Thoracic aorta (tissue), 2 donors: ENCODE results near the gene MTMR11. TPM values are rescaled to one million over a fixed set of nuclear protein-coding genes. Genes with fewer than 3 reads are reported as not detected.
A peak's percentile ranks its signal among the peaks of the same experiment; 100 is the strongest.

Experiments
- ATAC-seq: fragments of 150-250 bp; one replicate; pipeline ENCODE4 v1.8.0; 2017; ENCODE audit warnings: low read depth; ENCODE audit not compliant: insufficient number of reproducible peaks, low FRiP score
- DNase-seq: peaks from one replicate; pipeline ENCODE4 v3.0.0-alpha.2; 2020; ENCODE audit warnings: low spot score
- H3K27ac ChIP-seq, 2 donors: fragments of 200-600 bp; sonication (generic); 1 replicate in 1 of 2; 2 replicates in 1 of 2; pipeline ENCODE4 v1.5.1; 2016; ENCODE audit warnings: mild to moderate bottlenecking in 2 of 2, moderate library complexity in 2 of 2
- H3K27me3 ChIP-seq: fragments of 200-600 bp; sonication (generic); replicated peaks from 2 replicates; pipeline ENCODE4 v1.6.0; 2016; ENCODE audit warnings: mild to moderate bottlenecking; ENCODE audit not compliant: insufficient read depth
- H3K36me3 ChIP-seq: fragments of 200-600 bp; sonication (generic); one replicate; pipeline ENCODE4 v1.5.1; 2016
- H3K4me1 ChIP-seq, 2 donors: fragments of 200-600 bp; sonication (generic); 1 replicate in 1 of 2; 2 replicates in 1 of 2; pipeline versions ENCODE4 v1.5.1 to v1.6.0; 2016; ENCODE audit warnings: low read depth in 2 of 2, mild to moderate bottlenecking in 1 of 2; ENCODE audit not compliant: control insufficient read depth in 1 of 2
- H3K4me3 ChIP-seq: fragments of 200-600 bp; sonication (generic); 2 replicates; pipeline ENCODE4 v1.5.1; 2016; ENCODE audit warnings: mild to moderate bottlenecking
- H3K9me3 ChIP-seq: fragments of 200-600 bp; sonication (generic); 2 replicates; pipeline ENCODE4 v1.5.1; 2016
- total RNA-seq, 2 donors: library from RNA; depleted of rRNA; stranded (reverse); fragments of >200 nt; gene quantifications; one replicate each; pipeline versions ENCODE4 v1.1.0 to v1.2.3, GENCODE V29; 2016
- TF ChIP-seq, protein P1 (sequence below): fragments of 200-600 bp; sonication (generic); IDR thresholded peaks from one replicate; pipeline ENCODE4 v1.5.1; 2019; ENCODE audit warnings: antibody characterized with exemption

The MTMR11 gene
- total RNA-seq, 2 donors from 2014 or later = 50.8 to 53.7 TPM

DNA sequence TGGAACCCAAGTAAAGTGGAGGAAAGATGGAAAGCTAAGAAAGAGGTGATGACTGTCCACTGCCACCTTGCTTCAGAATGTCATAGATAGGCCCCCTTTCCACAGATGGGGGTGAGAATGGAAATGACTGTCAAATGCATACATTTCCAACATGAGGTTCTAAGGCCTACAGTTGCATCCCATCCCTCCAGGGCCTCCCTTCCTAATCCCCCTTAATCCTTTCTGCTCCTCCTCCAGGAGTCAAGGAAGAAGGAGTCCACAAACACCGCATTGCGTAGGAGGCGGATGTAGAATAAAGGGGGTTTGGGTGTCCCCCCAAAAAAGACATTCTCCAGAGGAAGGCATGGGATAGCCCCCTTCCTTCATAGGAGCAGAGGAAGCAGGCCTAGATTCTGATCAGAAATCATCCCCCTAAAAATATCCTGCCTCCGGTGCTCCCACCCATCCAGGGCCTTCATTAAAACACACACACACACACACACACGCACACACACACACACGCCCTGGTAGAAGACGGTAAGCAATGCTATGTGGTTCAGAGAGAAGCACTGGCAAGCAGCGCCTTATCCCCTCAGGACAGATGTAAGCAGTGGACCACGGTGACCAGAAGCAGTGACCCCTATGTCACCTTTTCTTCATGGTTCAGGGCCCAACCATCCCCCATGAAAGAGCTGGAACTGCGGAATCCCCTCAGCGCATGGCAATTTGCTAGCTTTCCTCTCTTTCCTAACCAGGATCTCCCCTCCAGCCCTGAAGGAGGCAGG lies 21.1 kb downstream of the MTMR11 start:
- no peak for DNase-seq
- no peak for ATAC-seq
- Histone ChIP-seq H3K4me1 (peaks cover 7 to 27% of the 10 kb centered on the region in 2 donors), H3K9me3 (no peaks in the 10 kb centered on the region), H3K36me3 (peaks cover 13% of the 10 kb centered on the region), H3K27ac (peak overlapping the region; percentile 63 to 77), H3K27me3 (no peaks in the 10 kb centered on the region), H3K4me3 (peak overlapping the region; percentile 93)
- TF ChIP-seq, protein P1, sequence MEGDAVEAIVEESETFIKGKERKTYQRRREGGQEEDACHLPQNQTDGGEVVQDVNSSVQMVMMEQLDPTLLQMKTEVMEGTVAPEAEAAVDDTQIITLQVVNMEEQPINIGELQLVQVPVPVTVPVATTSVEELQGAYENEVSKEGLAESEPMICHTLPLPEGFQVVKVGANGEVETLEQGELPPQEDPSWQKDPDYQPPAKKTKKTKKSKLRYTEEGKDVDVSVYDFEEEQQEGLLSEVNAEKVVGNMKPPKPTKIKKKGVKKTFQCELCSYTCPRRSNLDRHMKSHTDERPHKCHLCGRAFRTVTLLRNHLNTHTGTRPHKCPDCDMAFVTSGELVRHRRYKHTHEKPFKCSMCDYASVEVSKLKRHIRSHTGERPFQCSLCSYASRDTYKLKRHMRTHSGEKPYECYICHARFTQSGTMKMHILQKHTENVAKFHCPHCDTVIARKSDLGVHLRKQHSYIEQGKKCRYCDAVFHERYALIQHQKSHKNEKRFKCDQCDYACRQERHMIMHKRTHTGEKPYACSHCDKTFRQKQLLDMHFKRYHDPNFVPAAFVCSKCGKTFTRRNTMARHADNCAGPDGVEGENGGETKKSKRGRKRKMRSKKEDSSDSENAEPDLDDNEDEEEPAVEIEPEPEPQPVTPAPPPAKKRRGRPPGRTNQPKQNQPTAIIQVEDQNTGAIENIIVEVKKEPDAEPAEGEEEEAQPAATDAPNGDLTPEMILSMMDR = no peak

GRCh38 chr1:149914545-149914944 lies 22.1 kb downstream of the MTMR11 start:
- H3K9me3 ChIP-seq = no peaks in the 10 kb centered on the region
- ATAC-seq (no peak), DNase-seq (no peak)
- no peak overlapping the region for H3K27ac ChIP-seq
- TF ChIP-seq, protein P1 = no peak
- no peaks in the 10 kb centered on the region for H3K27me3 ChIP-seq
- H3K4me1 ChIP-seq = peaks cover 7 to 27% of the 10 kb centered on the region in 2 donors
- no peak overlapping the region for H3K4me3 ChIP-seq
- H3K36me3 ChIP-seq = peaks cover 19% of the 10 kb centered on the region

DNA sequence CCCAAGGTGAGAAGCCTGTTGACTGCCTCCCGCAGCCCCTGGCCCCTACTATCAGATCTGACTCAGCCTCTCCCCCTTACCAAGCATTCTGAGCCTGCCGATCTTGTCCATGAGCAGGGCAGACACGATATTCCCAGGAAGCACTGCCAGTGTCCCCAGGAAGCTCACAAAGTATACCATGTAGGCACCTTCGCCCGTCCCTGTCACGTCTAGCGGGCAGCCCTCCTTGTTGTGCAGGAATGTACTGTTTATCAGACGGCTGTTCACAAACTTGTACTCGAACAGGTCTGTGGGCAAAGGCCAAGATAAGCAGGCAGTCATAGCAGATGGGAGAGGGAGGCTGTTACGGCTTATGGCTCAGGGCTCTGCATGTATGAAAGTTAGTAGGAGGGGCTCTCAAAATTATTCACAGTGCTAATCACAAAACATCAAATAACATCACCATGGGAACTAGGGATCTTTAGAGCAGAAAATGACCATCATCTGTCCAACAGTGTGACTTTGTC lies 30.1 kb downstream of the MTMR11 start:
- H3K36me3 ChIP-seq = peaks cover 33% of the 10 kb centered on the region
- H3K27ac ChIP-seq = no peak overlapping the region
- no peaks in the 10 kb centered on the region for H3K4me1 ChIP-seq
- H3K4me3 ChIP-seq = no peak overlapping the region
- TF ChIP-seq, protein P1 = no peak
- ATAC-seq (no peak), DNase-seq (no peak)
- H3K9me3 ChIP-seq = no peaks in the 10 kb centered on the region
- H3K27me3 ChIP-seq = no peaks in the 10 kb centered on the region

- no peak overlapping the region for H3K27ac ChIP-seq
- TF ChIP-seq, protein P1 = no peak
- H3K4me3 ChIP-seq = no peak overlapping the region
- H3K27me3 ChIP-seq = no peaks in the 10 kb centered on the region
- no peak for DNase-seq
- ATAC-seq = no peak
- H3K4me1 ChIP-seq = peaks cover 5 to 10% of the 10 kb centered on the region in 2 donors
- no peaks in the 10 kb centered on the region for H3K9me3 ChIP-seq
- H3K36me3 ChIP-seq = peaks cover 15% of the 10 kb centered on the region
Measured at GRCh38 chr1:149903836-149904491, 32.7 kb downstream of the MTMR11 start.
